Stimulated activated CD8-positive, alpha-beta memory T cell treated with anti-CD3 and anti-CD28 coated beads, Interleukin-15, amount 100 ng/mL, for 1 hour (primary cell): ENCODE data around the gene MYOZ1.
A peak's percentile ranks its signal among the peaks of the same experiment; 100 is the strongest.
"Not testable (repeated sequence)": the region's sequence is repeated elsewhere in the genome, so short reads cannot be mapped to it uniquely, and the experiment has no call there.

Experiments used
- DNase-seq: peaks from one replicate; pipeline ENCODE4 v3.0.0-alpha.2; 2020; ENCODE audit warnings: low read depth

The MYOZ1 gene

GRCh38 chr10:73647211-73647874 is 6.1 kb upstream of the MYOZ1 start:
- no peak for DNase-seq

DNA sequence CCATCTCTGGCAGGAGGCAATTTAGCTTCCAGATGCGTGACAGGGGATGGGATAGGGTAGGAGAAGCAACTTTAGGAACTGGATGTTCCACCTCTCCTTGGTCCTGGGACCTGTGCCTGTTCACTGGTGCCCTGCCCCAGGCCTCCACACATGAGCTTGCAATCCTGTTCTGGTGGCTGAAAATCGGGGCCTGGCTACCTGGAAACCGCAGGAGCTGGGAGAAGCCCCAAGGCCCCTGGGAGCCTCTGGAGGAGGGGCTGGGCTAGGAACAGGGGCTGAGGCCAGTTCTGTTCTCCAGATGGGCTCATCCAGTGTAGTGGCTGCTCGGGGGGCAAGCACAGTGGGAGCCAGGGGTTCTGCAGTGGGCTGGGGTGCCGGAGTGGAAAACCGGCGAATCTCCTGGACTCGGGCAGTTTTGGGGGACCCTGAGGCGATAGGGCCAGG is 5.3 kb upstream of the MYOZ1 start:
- DNase-seq = no peak

- no peak for DNase-seq
Measured at GRCh38 chr10:73645251-73645650, 4.0 kb upstream of the MYOZ1 start.

GRCh38 chr10:73644767-73645166 is 3.5 kb upstream of the MYOZ1 start:
- no peak for DNase-seq

DNA sequence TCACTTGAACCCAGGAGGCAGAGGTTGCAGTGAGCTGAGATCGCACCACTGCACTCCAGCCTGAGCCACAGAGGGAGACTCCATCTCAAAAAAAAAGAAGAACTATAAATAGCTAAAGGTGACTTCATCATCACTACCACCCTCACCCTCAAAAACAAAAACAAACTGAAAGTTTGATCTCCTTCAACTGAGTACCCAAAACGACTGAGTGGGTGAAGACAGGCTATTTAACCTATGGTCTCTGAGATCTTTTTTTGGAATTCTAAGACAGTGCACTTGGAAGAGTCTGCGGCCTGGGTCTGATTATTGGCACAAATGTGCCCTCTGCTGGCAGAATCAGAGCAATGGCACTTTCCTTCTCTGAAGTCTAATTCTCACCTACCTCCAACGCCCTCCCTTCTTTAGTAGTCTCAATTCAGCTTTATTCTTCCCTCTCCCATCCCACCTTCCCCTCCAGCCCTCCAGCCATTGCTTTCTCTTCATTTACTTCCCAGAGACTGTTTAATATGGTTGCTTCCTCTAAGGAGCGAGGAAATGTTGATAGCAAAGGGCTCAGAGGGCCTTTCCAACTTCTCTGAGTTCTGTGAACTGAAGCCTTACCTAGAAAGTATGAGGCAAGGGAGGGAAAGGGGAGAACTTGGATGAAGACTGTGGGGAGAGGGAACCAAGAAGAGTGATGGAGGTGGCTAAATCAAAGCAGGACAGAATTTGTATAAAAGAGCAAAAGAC is 2.9 kb upstream of the MYOZ1 start:
- no peak for DNase-seq

- no peak for DNase-seq
Measured at GRCh38 chr10:73643362-73643761, 2.1 kb upstream of the MYOZ1 start.

DNA sequence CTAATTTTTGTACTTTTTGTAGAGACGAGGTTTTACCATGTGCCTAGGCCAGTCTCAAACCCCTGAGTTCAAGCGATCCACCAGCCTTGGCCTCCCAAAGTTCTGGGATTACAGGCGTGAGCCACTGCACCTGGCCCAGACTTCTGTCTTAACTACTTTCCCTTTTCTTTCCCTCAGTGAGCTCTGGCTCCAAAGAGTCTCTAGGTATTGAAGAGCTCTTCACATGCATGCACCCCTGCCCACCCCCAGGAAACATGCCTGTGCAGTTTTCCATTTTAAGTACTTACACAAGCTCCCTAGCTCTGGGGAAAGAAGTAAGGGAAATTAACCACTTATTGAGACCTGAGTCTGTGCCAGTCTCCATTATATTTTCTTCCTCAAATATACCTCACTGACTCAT is 2.0 kb downstream of the MYOZ1 start:
- no peak for DNase-seq

GRCh38 chr10:73635781-73636180 is 5.5 kb downstream of the MYOZ1 start:
- DNase-seq = no peak

DNA sequence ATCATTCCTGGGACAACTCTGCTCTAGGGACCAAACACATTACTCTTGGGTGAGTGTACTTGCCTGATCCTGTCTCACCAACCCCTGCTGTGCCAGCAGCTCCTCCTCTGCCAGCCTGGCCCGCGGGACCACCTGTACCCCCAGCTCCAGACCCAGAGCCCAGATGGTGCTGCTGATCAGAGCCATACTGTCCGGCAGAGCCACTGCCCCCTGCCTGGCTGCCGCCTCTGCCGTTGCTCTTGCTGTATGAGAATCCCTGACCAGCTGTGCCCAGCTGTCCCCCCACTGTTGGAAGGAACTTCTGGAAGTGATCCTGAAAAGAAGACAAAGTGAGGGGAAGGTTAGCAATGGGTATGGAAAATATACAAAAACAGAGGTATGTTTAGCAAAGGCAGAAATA is 6.9 kb downstream of the MYOZ1 start:
- no peak for DNase-seq

GRCh38 chr10:73629165-73629564 is 12.1 kb downstream of the MYOZ1 start:
- no peak for DNase-seq

GRCh38 chr10:73628405-73628804 is 12.9 kb downstream of the MYOZ1 start:
- no peak for DNase-seq

DNA sequence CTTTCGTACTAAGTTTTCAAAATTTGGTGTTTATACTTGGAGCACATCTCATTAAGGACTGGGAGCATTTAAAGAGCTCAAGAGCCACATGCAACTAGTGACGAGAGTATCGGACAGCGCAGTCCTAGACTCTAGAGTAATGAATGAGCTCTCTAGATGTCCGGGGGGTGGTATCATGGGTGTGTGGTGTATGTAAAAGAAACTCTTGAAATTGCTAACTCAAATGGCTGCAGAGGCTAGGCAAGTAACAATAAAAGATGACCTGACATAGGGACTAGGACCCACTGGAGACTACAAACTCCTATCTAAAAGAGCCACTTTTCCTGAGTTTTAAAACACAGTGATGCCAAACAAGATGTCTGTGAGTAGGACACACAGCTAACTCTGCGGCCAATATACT is 14.0 kb downstream of the MYOZ1 start:
- no peak for DNase-seq

GRCh38 chr10:73625884-73626752 is 15.2 kb downstream of the MYOZ1 start:
- peak; percentile 89 for DNase-seq

DNA sequence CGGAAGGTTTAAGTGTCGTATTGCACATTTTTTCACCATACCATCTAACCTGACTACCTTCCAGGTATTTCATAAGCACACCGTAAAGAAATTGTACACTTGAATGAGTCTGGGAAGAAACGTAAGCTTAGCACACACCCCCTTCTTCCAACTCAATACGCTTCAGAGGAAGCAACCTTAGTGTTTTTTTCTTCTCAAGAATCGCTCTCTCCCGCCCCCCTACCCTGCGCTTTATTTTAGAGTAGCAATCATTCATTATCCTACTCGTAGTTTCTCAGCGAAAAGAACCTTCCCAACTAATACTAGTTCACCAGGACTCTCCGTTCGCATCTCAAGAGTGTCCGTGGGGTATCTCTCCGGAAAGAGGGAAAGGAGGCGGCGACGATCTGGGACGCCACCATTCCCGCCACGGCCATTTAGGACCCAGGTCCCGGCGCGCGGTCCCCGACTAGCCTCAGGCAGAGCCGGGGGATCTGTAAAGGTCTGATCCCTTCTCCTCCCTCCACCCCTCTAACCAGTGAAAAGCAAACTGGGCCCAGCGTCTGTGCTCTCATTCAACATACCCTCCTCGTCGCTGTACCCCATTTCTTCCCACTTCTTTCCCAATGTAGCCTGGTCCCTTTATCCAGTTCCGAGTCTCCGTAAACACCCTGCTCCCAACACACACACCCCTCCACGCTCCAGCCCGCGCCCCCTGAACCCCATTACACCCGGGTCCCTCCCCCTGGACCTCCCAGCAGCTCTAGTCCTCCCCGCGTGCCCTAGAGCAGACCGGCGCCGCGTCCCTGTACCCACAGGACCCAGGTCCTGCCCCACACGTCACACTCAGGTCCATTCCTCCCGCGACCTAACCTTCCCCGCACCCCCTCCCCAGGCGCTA is 16.0 kb downstream of the MYOZ1 start:
- DNase-seq = no peak

DNA sequence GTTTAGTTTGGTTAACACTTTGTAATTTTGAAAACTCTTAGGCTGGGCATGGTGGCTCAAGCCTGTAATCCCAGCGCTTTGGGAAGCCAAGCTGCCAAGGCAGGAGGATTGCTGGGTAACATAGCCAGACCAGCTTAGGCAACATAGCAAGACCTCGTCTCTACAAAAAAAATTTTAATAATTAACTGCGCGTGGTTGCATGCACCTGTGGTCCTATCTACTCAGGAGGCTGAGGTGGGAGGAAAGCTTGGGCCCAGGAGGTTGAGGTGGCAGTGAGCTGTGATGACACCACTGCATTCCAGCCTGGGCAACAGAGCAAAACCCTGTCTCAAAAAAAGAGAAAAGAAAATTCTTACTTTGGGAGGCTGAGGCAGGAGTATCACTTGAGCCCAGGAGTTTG is 18.2 kb downstream of the MYOZ1 start:
- no peak for DNase-seq

- not testable (repeated sequence) for DNase-seq
Measured at GRCh38 chr10:73620974-73621373, 20.3 kb downstream of the MYOZ1 start.

- not testable (repeated sequence) for DNase-seq
Measured at GRCh38 chr10:73617143-73617542, 24.1 kb downstream of the MYOZ1 start.

DNA sequence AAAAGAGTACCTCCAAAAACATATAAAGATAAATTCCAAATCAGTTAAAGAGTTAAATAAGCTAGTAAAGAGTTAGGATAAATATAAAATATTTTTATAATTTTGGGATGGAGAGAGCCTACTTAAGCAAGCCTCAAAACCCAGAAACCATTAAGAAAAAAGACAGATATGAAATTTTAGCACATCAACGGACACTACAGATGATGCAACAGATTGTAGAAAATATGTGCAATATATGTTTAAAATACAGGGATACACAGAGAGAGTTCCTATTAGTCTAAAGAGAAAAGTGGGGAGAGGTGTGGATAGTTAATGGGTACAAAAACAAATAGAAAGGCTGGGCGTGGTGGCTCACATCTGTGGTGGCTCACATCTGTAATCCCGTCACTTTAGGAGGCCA is 26.6 kb downstream of the MYOZ1 start:
- no peak for DNase-seq

DNA sequence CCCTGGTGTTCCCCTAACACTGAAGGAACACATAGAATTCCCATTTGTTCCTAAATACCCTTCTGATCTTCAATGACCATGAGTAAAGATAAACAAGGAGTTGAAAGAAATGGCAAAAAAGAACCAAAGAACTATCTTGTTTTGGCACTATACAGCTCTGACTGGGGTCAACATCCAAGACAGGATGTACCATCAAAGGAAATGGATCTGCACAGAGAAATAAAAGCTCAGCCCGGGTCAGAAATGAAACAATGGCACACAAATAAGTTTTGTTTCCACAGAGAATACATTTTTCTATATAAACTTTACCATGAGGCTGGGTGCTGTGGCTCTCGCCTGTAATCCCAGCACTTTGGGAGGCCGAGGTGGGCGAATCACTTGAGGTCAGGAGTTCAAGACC is 32.2 kb downstream of the MYOZ1 start:
- no peak for DNase-seq

DNA sequence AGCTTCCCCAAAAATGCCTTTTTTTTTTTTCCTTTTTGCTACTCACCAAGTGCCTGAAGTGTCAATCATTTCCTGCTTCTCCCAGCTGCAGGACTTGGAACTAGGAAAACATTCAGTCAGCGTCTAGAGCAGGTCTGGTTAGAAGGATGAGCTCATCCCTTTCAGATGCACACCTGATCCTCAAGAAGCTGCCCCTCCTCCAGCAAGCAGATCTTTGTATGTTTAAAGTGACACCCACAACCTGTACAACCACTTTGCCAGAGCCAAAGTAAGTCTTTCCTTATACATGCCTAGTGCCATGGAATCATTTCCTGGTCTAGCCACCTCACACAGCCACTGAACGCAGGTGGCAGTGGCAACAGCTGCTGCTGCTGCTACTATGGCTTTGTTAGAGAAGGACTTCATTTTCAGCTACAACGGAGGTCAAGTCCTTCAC is 39.8 kb downstream of the MYOZ1 start:
- DNase-seq = no peak

DNA sequence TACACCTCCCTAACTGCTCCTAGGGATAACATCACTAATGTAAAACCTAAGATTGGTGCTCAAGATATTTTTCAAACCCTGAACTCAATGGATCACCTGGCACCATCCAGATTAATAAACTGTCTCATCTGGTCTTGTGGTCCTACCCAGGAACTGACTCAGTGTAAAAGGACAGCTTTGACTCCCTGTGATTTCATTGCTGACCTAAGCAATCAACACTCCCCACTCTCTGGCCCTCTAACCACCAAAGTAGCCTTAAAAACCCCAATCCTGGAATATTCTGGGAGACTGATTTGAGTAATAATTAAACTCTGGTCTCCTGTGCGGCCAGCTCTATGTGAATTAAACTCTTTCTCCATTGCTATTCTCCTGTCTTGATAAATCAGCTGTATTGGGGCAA is 43.9 kb downstream of the MYOZ1 start:
- DNase-seq = no peak

DNA sequence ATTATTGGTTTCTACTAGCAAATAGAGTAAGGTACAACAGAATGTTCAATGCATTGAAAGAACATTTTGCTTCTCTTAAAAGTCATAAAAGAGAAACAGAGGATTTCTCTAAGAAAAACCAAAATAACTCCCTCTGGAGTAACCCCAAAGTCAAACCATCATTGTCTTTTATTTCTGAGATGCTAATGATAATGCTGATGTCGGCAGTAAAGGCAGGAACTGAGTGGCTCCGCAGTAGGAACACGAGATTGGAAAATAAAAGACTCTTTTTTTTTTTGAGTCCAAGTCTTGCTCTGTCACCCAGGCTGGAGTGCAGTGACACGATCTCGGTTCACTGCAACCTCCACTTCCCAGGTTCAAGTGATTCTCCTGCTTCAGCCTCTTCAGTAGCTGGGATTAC is 47.5 kb downstream of the MYOZ1 start:
- no peak for DNase-seq
